HG03025 (cell line): Measurements from ENCODE around the gene GATA3.
A peak's percentile ranks its signal among the peaks of the same experiment; 100 is the strongest.
"Not testable (repeated sequence)": the region's sequence is repeated elsewhere in the genome, so short reads cannot be mapped to it uniquely, and the experiment has no call there.

ENCODE experiments used
- ATAC-seq: cut with Tn5 transposase; IDR thresholded peaks from one replicate; pipeline ENCODE4 v1.9.1; 2021; ENCODE audit warnings: mild to moderate bottlenecking, moderate library complexity; ENCODE audit not compliant: unreplicated experiment, low FRiP score

The GATA3 gene

DNA sequence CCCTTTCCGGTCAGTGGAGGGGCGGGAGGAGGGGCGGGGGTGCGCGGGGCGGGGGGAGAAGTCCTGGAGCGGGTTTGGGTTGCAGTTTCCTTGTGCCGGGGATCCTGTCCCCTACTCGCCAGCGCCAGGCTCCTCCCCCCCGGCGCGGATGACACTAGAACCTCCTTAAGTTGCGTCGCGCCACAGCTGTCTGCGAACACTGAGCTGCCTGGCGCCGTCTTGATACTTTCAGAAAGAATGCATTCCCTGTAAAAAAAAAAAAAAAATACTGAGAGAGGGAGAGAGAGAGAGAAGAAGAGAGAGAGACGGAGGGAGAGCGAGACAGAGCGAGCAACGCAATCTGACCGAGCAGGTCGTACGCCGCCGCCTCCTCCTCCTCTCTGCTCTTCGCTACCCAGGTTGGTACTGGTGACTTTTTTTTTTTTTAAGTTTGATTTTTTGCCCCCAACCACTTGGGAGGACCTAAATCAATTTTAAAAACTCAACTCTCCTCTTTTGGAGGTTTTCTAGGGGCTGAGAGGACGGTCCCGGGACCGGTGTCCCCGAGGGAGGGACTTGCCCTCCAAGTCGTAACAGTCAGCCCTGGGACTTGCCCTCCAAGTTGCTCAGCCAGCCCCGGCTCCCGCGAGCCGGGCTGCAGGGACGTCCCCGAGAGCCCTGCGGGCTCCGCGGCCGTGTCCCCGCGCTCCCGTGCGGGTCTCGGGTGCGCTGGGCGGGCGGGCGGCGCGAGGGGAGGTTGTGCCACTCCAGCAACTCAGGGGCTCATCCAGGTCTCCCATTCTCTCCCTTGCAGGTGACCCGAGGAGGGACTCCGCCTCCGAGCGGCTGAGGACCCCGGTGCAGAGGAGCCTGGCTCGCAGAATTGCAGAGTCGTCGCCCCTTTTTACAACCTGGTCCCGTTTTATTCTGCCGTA lies at the start of gene GATA3:
TSS of gene GATA3 (plus strand) at position 195 of the 914 bp plus-strand sequence. CDS start 968 bp downstream, outside the sequence.
- ATAC-seq, result peak; percentile 45

- ATAC-seq, result no peak
These were observed 48.1 kb upstream of the GATA3 start for GRCh38 chr10:8006274-8006999.

GRCh38 chr10:8009031-8009430 lies 45.5 kb upstream of the GATA3 start:
- ATAC-seq, result no peak

GRCh38 chr10:8013006-8013405 lies 41.5 kb upstream of the GATA3 start:
- no peak for ATAC-seq

GRCh38 chr10:8013619-8014018 lies 40.9 kb upstream of the GATA3 start:
- no peak for ATAC-seq

DNA sequence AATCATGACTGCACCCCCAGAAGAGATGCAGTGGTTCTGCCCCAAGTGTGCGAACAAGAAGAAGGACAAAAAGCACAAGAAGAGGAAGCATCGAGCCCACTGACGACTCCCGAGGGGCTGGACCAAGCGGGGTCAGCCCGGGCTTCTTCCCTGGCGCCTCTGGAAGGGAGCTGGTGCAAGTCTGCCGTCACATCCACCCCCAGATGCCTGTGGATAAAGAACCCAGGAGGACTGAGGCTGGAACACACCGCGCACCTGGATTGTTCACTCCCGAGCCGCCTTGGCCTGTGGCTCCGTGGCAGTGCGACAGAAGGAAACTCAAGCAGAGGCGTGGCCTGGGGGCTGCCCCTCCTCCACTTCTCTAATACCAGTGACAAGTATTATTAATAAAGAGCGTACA lies 39.8 kb upstream of the GATA3 start:
- no peak for ATAC-seq

GRCh38 chr10:8017277-8017676 lies 37.2 kb upstream of the GATA3 start:
- ATAC-seq, result no peak

DNA sequence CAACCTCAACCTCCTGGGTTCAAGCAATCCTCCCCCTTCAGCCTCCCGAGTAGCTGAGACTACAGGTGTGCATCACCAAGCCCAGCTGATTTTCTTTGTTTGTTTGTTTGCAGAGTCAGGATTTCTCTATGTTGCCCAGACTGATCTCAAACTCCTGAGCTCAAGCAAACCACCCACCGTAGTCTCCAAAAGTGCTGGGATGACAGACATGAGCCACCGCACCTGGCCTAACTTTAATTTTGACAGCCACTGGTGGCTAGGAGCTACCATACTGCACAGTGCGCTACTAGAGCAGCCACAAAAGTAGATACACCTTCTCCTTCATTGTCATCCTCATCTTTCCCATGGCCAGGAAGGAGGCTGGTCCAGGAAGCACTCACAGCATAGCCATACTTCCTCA lies 31.2 kb upstream of the GATA3 start:
- no peak for ATAC-seq

GRCh38 chr10:8023851-8024250 lies 30.6 kb upstream of the GATA3 start:
- no peak for ATAC-seq

DNA sequence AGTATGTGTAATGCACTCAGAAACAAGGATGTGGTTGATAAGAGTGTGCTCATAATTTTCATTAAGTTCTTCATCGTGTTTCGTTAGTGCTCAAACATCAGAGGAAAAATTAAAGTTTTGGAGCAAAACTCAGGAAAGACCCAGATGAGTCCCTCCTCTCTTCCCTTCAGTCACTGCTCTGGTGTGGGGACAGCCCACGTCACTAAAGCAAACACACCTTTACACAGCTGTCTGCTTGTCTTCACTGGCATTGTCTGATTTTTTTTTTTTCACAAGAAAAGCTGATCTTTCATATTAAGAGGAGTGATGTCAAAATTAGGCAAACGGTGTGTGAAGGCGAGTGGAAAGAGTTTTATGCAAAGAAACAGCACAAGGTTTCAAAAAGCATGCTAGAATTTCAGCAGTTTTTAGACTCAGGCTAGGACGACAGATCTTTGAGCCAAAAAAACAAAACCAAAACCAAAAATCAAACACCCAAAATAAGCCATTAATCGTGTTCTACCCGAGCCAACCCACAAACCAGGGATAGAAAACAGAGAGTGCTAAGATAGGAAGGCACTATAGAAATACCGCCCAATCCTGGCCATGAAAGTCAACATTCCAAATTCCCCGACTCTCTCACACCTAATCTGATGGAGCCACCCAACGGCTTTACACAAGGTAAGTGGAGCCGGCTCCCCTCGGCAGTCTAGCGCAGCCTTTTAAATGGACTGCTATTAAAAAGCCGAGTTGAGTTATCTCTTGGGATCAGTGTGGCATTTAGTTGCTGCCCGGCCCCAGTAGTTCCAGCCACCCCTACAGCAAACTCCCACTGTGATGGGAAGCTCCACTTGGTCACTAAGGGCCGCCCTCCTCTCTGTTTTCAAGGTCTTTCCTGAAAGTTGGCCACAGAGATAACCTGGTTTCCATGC lies 27.9 kb upstream of the GATA3 start:
- ATAC-seq, result no peak

GRCh38 chr10:8031211-8031610 lies 23.3 kb upstream of the GATA3 start:
- not testable (repeated sequence) for ATAC-seq

- ATAC-seq, result no peak
These were observed 21.9 kb upstream of the GATA3 start for GRCh38 chr10:8032558-8032957.

- no peak for ATAC-seq
These were observed 20.5 kb upstream of the GATA3 start for GRCh38 chr10:8033812-8034465.

GRCh38 chr10:8034466-8035005 lies 20.0 kb upstream of the GATA3 start:
- ATAC-seq, result no peak

GRCh38 chr10:8035006-8035640 lies 19.4 kb upstream of the GATA3 start:
- no peak for ATAC-seq

DNA sequence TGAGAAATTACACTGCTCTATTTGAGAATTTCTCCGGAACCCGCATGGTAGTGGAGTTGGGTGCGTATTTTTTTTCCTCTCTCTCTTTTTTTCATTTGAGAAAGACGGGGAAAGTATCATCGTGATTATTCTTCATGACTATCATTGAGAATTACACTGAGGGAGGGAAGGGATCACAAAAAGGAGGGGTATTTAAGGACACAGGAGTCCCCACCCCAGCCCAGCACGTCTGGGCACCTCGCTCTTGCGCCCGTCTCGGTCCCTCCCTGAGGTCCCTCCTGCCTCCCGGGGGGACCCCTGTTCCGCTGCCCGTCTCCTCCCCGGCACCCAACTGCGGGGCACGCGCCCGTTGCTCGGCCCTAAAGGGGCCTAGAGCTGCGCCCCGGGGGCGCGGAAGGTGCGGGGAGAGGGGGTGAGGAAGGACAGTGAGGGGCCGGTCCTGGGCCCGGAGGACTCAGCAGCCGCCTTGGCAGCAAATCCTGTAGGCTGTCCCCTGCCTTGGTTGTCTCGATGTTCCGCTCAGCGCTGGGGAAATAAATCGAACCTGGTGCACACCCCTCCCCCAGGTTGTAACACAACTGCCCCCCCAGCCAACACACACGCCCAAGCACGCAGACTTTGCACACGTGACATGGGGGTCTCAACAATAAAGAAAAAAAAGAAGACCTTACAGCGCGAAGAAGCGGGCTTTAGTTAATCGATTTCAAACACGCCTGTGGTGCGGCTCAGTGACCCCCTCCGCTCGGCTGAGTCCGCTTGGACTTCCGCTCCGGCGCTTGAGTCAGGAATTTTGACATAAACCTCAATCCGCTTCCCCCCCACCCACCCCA lies 18.6 kb upstream of the GATA3 start:
- ATAC-seq, result no peak

DNA sequence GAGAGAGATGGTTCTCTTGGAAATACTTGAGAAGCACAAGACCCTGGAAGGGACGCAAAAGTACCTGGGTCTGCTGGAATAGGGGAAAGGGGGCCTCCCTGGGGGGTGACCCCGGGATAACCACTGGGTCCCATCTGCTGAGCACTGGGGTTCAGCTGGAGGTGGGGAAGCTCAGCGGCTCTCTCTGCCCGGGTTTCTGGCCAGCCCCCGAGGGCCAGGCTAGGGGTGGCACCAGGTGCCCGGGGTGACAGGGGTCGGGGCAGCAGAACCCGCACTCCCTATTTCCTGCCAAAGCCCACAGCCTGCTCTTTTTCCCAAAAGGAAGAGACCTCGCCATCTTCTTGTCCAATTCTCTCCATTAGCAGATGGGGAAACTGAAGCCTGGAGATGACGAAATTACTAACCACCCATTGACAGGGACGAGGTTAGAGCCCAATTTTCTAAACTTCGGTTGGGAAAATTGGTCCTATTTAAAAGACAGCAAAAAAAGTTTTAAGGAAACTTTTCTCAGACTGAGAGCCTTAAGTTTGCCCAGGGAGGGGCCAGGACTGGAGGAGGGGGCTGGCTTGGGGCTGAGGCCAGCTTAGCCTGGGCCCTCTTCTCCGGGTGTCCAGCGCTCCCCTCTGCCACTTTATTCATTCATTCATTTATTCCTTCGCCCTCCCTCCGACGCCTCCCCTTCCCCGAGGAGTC lies 17.8 kb upstream of the GATA3 start:
- ATAC-seq, result no peak

GRCh38 chr10:8037199-8037801 lies 17.2 kb upstream of the GATA3 start:
- ATAC-seq, result no peak
